HepG2 (cell line): Measurements from ENCODE around the gene NTMT2. TPM values are rescaled to one million over a fixed set of nuclear protein-coding genes. Genes with fewer than 3 reads are reported as not detected.

Source experiments
- ATAC-seq: fragments of 200-7000 bp; cut with Tn5 transposase; 3 replicates; pipeline ENCODE4 v1.9.1; 2020; ENCODE audit warnings: mild to moderate bottlenecking, moderate library complexity
- BruUV-seq: library from RNA; stranded (reverse); fragments of 400-500 nt; replicated peaks from 2 replicates; lab custom pipeline; 2021; lab: Mats Ljungman, UMichigan
- CTCF ChIA-PET: fragments of 300-600 bp; formaldehyde crosslinking; extraction: SDS; loops from one replicate; lab custom pipeline; 2021; ENCODE audit warnings: low total read pairs, inconsistent platforms, low intra/inter-chr PET ratio; lab: Yijun Ruan, JAX
- POLR2A ChIA-PET: fragments of 350-600 bp; sonication (Branson Sonifier 250); formaldehyde crosslinking; loops from one replicate; lab custom pipeline; 2020; ENCODE audit warnings: antibody characterized with exemption, inconsistent platforms; lab: Yijun Ruan, JAX
- DNase-seq: peaks from one replicate; pipeline ENCODE4 v3.0.0-alpha.2; 2015; ENCODE audit warnings: low spot score
- FAIRE-seq: peaks from 3 replicates; lab custom pipeline; 2011; peaks lifted over from hg19 to GRCh38; lab: Jason Lieb, UNC
- H2AFZ ChIP-seq: one replicate; pipeline ENCODE4 v1.6.1; 2011; ENCODE audit warnings: low read length, inconsistent platforms
- H3K27ac ChIP-seq: fragments of 300-600 bp; 3 replicates; pipeline ENCODE4 v1.8.0; 2011; ENCODE audit warnings: mixed run types, mild to moderate bottlenecking, mixed read lengths, low read length, inconsistent platforms; ENCODE audit not compliant: insufficient read depth; ENCODE audit errors: extremely low read length
- H3K27me3 ChIP-seq, 2 experiments: fragments of 200-600 bp in 1 of 2; 2 replicates in 1 of 2; 3 replicates in 1 of 2; pipeline versions ENCODE4 v1.6.0 to v1.8.0; 2011; ENCODE audit warnings: low read length in 2 of 2, mild to moderate bottlenecking in 2 of 2, moderate library complexity in 2 of 2, inconsistent platforms in 1 of 2; ENCODE audit not compliant: insufficient read depth in 2 of 2, control insufficient read depth in 1 of 2
- H3K36me3 ChIP-seq, 2 experiments: fragments of 200-600 bp in 1 of 2; replicated peaks in 1 of 2; 2 replicates in 1 of 2; 3 replicates in 1 of 2; pipeline versions ENCODE4 v1.5.1 to v1.8.0; 2011; ENCODE audit warnings: low read length in 2 of 2, inconsistent platforms in 1 of 2; ENCODE audit not compliant: insufficient read depth in 2 of 2, control insufficient read depth in 1 of 2
- H3K4me1 ChIP-seq: 2 replicates; pipeline ENCODE4 v1.5.1; 2012; ENCODE audit warnings: low read length, inconsistent platforms; ENCODE audit not compliant: insufficient read depth
- H3K4me2 ChIP-seq: 2 replicates; pipeline ENCODE4 v1.6.0; 2011; ENCODE audit warnings: low read depth, low read length, inconsistent platforms
- H3K4me3 ChIP-seq, 3 experiments: fragments of 200-600 bp in 1 of 3; sonication (generic), shearing (Covaris generic) in 1 of 3; replicated peaks in 1 of 3; 2 replicates each; pipeline ENCODE4 v1.5.1; 2011 to 2016; ENCODE audit warnings: low read length in 3 of 3, inconsistent platforms in 2 of 3, low read depth in 2 of 3, mild to moderate bottlenecking in 2 of 3, control low read depth in 1 of 3, mixed read lengths in 1 of 3; ENCODE audit not compliant: insufficient read depth in 1 of 3
- H3K79me2 ChIP-seq: one replicate; pipeline ENCODE4 v1.6.1; 2011; ENCODE audit warnings: low read length, inconsistent platforms; ENCODE audit not compliant: insufficient read depth
- H3K9ac ChIP-seq: 2 replicates; pipeline ENCODE4 v1.6.0; 2011; ENCODE audit warnings: mild to moderate bottlenecking, low read depth, low read length, inconsistent platforms; ENCODE audit not compliant: insufficient read depth
- H3K9me3 ChIP-seq: 2 replicates; pipeline ENCODE4 v1.5.1; 2012; ENCODE audit warnings: mild to moderate bottlenecking, low read length
- H4K20me1 ChIP-seq: 2 replicates; pipeline ENCODE4 v1.6.0; 2011; ENCODE audit warnings: inconsistent platforms, mild to moderate bottlenecking, low read length, moderate library complexity; ENCODE audit not compliant: insufficient read depth
- HNF4G ChIP-seq, 2 experiments: sonication (generic) in 1 of 2; formaldehyde crosslinking in 1 of 2; IDR thresholded peaks; 2 replicates each; pipeline versions ENCODE4 v1.4.0 to v1.6.1; 2011 to 2020; ENCODE audit warnings: borderline replicate concordance in 2 of 2, low read depth in 2 of 2, mild to moderate bottlenecking in 2 of 2, low read length in 1 of 2, missing genetic modification reagents in 1 of 2, moderate library complexity in 1 of 2
- ISL2 ChIP-seq: sonication (generic); formaldehyde crosslinking; IDR thresholded peaks from 2 replicates; pipeline ENCODE4 v1.5.0; 2020; ENCODE audit warnings: missing genetic modification reagents
- RAD21 ChIP-seq: fragments of 450-650 bp; formaldehyde crosslinking; IDR thresholded peaks from 2 replicates; pipeline ENCODE4 v1.5.0; 2020; ENCODE audit warnings: mild to moderate bottlenecking
- RARA ChIP-seq: IDR thresholded peaks from 2 replicates; pipeline ENCODE4 v1.6.1; 2016; ENCODE audit warnings: missing genetic modification reagents, missing compliant biosample characterization
- SP140L ChIP-seq: sonication (generic); formaldehyde crosslinking; IDR thresholded peaks from 2 replicates; pipeline ENCODE4 v1.4.0; 2020; ENCODE audit warnings: missing genetic modification reagents, borderline replicate concordance
- ZNF326 ChIP-seq: sonication (generic); formaldehyde crosslinking; IDR thresholded peaks from 2 replicates; pipeline ENCODE4 v1.4.0; 2020; ENCODE audit warnings: missing genetic modification reagents, borderline replicate concordance
- ZNF446 ChIP-seq: sonication (generic); formaldehyde crosslinking; IDR thresholded peaks from 2 replicates; pipeline ENCODE4 v1.5.0; 2020; ENCODE audit warnings: mild to moderate bottlenecking, missing genetic modification reagents
- ZNF589 ChIP-seq: sonication (generic); formaldehyde crosslinking; conservative IDR thresholded peaks from 2 replicates; pipeline ENCODE4 v1.8.0; 2022; ENCODE audit warnings: mild to moderate bottlenecking, moderate library complexity, missing genetic modification reagents
- WGBS: methylation state at CpG from one replicate; pipeline ENCODE4 v1.1.6; 2017; ENCODE audit warnings: low lambda C conversion rate; 5-methylcytosine and 5-hydroxymethylcytosine counted together
- in situ Hi-C: cut with HindIII; loops from 2 replicates; pipeline ENCODE4 v1.10.0; 2017; ENCODE audit warnings: low pct_unique_long_range_greater_than_20kb; ENCODE audit not compliant: extremely low pct_ligation_motif_present
- intact Hi-C: fragments of 100-400 bp; cut with micrococcal nuclease; formaldehyde crosslinking; loops from one replicate; pipeline ENCODE4 v1.10.0; 2022; ENCODE audit not compliant: unreplicated experiment
- polyA plus RNA-seq, 8 experiments: library from polyadenylated mRNA; depleted of rRNA in 3 of 8; stranded (reverse) in 7 of 8; unstranded in 1 of 8; fragments of >200 nt; fragmentation: Illumina TruSeq in 4 of 8; extraction: Trizol in 4 of 8; gene quantifications; 2 replicates each; pipeline versions ENCODE4 v1.2.1 to v1.2.3, GENCODE V29; 2011 to 2016; ENCODE audit warnings: low read depth in 4 of 8, missing spikeins in 1 of 8, mixed read lengths in 1 of 8; ENCODE audit not compliant: insufficient read depth in 1 of 8
- total RNA-seq, 5 experiments: library from RNA; depleted of rRNA; stranded (reverse); fragments of >200 nt; fragmentation: Illumina TruSeq; extraction: Trizol; gene quantifications; 2 replicates each; pipeline ENCODE4 v1.2.3, GENCODE V29; 2016; ENCODE audit warnings: low read depth in 1 of 5
- TF ChIP-seq, protein P1 (sequence below): fragments of 450-650 bp; IDR thresholded peaks from 2 replicates; pipeline ENCODE4 v1.6.1; 2016

NTMT2 gene
- total and polyA plus RNA-seq, 2 of the 13 experiments (the other 11 are each of a cell fraction or from before 2014, with no cell fraction given) = not detected

DNA sequence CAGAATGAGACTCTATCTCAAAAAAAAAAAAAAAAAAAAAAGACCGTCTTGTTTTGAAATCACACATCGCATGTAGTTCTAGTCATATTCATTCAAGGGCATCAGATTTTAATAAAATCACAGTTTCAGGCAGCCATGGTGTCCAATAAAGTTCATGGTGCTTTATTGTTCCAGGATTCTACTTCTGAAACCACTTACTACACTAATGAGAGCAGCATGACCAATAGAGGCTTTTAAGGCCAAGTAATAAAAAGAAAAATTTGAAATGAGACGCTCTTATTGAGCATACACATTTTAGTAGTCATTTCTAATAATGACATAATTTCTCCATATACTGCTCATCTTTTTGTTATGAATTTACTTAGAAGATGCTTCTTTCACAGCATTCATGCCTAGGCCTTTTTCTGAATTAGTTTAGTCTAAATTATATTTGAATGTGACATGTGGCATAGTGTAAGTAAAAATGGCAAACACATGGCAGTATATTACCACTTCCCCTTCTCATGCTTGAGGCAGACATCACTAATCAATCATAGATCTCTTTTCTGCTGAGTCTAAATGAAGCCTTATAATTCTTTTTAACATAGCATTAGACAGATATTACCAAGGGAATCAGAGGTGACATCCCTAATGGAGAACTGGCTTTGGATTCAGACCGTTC is 18.5 kb downstream of the NTMT2 start:
- no peak overlapping the region for H3K4me2 ChIP-seq
- intact Hi-C loops = no loop called here
- no peaks in the 10 kb centered on the region for H3K9me3 ChIP-seq
- H3K79me2 ChIP-seq = no peaks in the 10 kb centered on the region
- no peaks in the 10 kb centered on the region for H4K20me1 ChIP-seq
- H3K4me3 ChIP-seq = no peak overlapping the region
- H3K27me3 ChIP-seq = no peaks in the 10 kb centered on the region
- in situ Hi-C loops = no loop called here
- ATAC-seq = no peak
- no TSS peak for BruUV-seq
- no peak for TF ChIP-seq ZNF446 (CRISPR knock-in tag)
- TF ChIP-seq, protein P1, sequence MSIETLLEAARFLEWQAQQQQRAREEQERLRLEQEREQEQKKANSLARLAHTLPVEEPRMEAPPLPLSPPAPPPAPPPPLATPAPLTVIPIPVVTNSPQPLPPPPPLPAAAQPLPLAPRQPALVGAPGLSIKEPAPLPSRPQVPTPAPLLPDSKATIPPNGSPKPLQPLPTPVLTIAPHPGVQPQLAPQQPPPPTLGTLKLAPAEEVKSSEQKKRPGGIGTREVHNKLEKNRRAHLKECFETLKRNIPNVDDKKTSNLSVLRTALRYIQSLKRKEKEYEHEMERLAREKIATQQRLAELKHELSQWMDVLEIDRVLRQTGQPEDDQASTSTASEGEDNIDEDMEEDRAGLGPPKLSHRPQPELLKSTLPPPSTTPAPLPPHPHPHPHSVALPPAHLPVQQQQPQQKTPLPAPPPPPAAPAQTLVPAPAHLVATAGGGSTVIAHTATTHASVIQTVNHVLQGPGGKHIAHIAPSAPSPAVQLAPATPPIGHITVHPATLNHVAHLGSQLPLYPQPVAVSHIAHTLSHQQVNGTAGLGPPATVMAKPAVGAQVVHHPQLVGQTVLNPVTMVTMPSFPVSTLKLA = peak; percentile 84
- no peak for DNase-seq
- CTCF ChIA-PET = no interaction called here
- POLR2A ChIA-PET = no interaction called here
- WGBS = 27% methylated on average over 4 of the region's 4 CpGs
- no peaks in the 10 kb centered on the region for H3K36me3 ChIP-seq
- no peak for FAIRE-seq
- H3K4me1 ChIP-seq = no peaks in the 10 kb centered on the region
- H2AFZ ChIP-seq = no peak overlapping the region
- H3K9ac ChIP-seq = no peak overlapping the region
- no peak overlapping the region for H3K27ac ChIP-seq

DNA sequence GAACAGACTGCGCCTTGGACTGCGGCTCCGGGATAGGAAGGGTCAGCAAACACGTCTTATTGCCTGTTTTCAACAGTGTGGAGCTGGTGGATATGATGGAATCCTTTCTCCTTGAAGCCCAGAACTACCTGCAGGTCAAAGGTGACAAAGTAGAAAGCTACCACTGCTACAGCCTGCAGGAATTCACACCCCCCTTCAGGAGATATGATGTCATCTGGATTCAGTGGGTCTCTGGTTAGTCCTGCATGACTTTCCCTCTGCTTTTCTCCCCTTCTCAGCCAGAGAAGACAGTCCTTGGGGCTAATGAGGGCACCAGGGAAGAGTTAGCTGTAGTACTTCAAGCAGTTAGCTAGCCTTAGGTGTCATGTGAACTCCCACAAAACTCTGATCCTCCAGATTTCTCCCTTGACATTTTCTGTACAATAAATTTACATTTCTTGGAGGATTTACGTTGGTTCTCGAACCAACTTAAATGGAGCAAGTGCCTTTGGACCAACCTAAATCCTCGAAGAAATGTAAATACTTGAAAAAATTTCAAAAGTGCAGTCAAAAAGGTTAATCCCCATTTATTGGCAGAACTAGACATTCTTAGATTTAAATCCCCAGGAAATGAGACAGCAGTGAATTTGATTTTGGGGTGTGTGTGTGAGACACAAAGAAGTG is 20.9 kb downstream of the NTMT2 start:
- ATAC-seq (no peak), FAIRE-seq (no peak), DNase-seq (no peak)
- POLR2A ChIA-PET = no interaction called here
- H3K4me3 ChIP-seq = no peak overlapping the region
- H3K27ac ChIP-seq = no peak overlapping the region
- no peak overlapping the region for H3K4me2 ChIP-seq
- TF ChIP-seq SP140L (CRISPR knock-in tag) (no peak), ZNF589 (CRISPR knock-in tag) (no peak), ZNF326 (no peak), HNF4G (IDR thresholded peaks at IDR 0.05; ENCODE audit: borderline replicate concordance, low read depth, low read length) (no peak), HNF4G (CRISPR knock-in tag; IDR thresholded peaks at IDR 0.05; ENCODE audit: borderline replicate concordance, low read depth) (no peak), RAD21 (CRISPR knock-in tag) (no peak), ISL2 (CRISPR knock-in tag) (no peak), RARA (CRISPR knock-in tag) (no peak)
- no peaks in the 10 kb centered on the region for H3K79me2 ChIP-seq
- no peak overlapping the region for H3K9ac ChIP-seq
- no peaks in the 10 kb centered on the region for H3K36me3 ChIP-seq
- 39% methylated on average over 7 of the region's 7 CpGs for WGBS
- no peaks in the 10 kb centered on the region for H3K9me3 ChIP-seq
- H3K4me1 ChIP-seq = no peaks in the 10 kb centered on the region
- no peaks in the 10 kb centered on the region for H3K27me3 ChIP-seq
- intact Hi-C loops (no loop called here), in situ Hi-C loops (no loop called here)
- no TSS peak for BruUV-seq
- CTCF ChIA-PET = no interaction called here
- no peaks in the 10 kb centered on the region for H4K20me1 ChIP-seq
- H2AFZ ChIP-seq = no peak overlapping the region
